Measurements from ENCODE around the gene ENAH. TPM values are rescaled to one million over a fixed set of nuclear protein-coding genes. Genes with fewer than 3 reads are reported as not detected.

The ENAH gene
- polyA plus RNA-seq, 3 donors, result 0.12 TPM; not detected in 2

GRCh38 chr1:225462714-225463574, 190.0 kb downstream of the ENAH start:
- H3K27me3 Mint-ChIP-seq (ENCODE audit: low read depth in 3 of 3), result peaks cover 0 to 4% (median 0%) of the 10 kb centered on the region in 3 donors
- Histone ChIP-seq H3K9me3 (replicated peaks in 1 of 2; ENCODE audit: control insufficient read depth in 1 of 2, insufficient read depth in 1 of 2, low read length in 2 of 2) (no peaks in the 10 kb centered on the region), H3K4me1 (ENCODE audit: control insufficient read depth in 1 of 2, insufficient read depth in 2 of 2, low read length in 2 of 2) (peaks cover 26 to 37% of the 10 kb centered on the region in 2 donors), H4K20me1 (ENCODE audit: insufficient read depth, low read length) (no peaks in the 10 kb centered on the region), H2AFZ (ENCODE audit: insufficient read depth, low read depth, low read length, poor library complexity, severe bottlenecking) (no peak overlapping the region), H3K4me2 (replicated peaks; ENCODE audit: extremely low read depth, low read length, poor library complexity, severe bottlenecking) (no peak overlapping the region), H3K27ac (ENCODE audit: low read depth in 1 of 2, low read length in 2 of 2) (no peak overlapping the region), H3K79me2 (ENCODE audit: insufficient read depth, low read length) (peaks cover 2% of the 10 kb centered on the region), H3K36me3 (replicated peaks in 1 of 2; ENCODE audit: control insufficient read depth in 1 of 2, insufficient read depth in 2 of 2, low read length in 2 of 2) (no peaks in the 10 kb centered on the region), H3K27me3 (ENCODE audit: control insufficient read depth in 2 of 2, insufficient read depth in 2 of 2, low read length in 2 of 2) (no peaks in the 10 kb centered on the region), H3K9ac (ENCODE audit: insufficient read depth, low read length, poor library complexity, severe bottlenecking) (no peak overlapping the region), H3K4me3 (replicated peaks in 1 of 3; ENCODE audit: low read depth in 2 of 3, low read length in 3 of 3) (no peak overlapping the region)
- peak overlapping the region in 1 of 2 donors; percentile 49 for H3K4me3 Mint-ChIP-seq
- TF ChIP-seq, protein P1, sequence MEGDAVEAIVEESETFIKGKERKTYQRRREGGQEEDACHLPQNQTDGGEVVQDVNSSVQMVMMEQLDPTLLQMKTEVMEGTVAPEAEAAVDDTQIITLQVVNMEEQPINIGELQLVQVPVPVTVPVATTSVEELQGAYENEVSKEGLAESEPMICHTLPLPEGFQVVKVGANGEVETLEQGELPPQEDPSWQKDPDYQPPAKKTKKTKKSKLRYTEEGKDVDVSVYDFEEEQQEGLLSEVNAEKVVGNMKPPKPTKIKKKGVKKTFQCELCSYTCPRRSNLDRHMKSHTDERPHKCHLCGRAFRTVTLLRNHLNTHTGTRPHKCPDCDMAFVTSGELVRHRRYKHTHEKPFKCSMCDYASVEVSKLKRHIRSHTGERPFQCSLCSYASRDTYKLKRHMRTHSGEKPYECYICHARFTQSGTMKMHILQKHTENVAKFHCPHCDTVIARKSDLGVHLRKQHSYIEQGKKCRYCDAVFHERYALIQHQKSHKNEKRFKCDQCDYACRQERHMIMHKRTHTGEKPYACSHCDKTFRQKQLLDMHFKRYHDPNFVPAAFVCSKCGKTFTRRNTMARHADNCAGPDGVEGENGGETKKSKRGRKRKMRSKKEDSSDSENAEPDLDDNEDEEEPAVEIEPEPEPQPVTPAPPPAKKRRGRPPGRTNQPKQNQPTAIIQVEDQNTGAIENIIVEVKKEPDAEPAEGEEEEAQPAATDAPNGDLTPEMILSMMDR (IDR thresholded peaks at IDR 0.05), result no peak
- no peak for DNase-seq
- H3K36me3 Mint-ChIP-seq, result peaks cover 3 to 5% of the 10 kb centered on the region in 2 donors
- 83% methylated on average over 11 of the region's 15 CpGs for WGBS (ENCODE audit: insufficient coverage)
- peak overlapping the region in 3 of 7 donors; percentile 15 to 78 (median 69) for H3K27ac Mint-ChIP-seq
- intact Hi-C loops (cut with micrococcal nuclease), result no loop called here
- H3K9me3 Mint-ChIP-seq, result no peaks in the 10 kb centered on the region
- peaks cover 55% of the 10 kb centered on the region for H3K4me1 Mint-ChIP-seq

- peaks cover 51% of the 10 kb centered on the region for H3K4me1 Mint-ChIP-seq
- peaks cover 0 to 4% (median 0%) of the 10 kb centered on the region in 3 donors for H3K27me3 Mint-ChIP-seq (ENCODE audit: low read depth in 3 of 3)
- no peak overlapping the region for H3K4me3 Mint-ChIP-seq
- no peaks in the 10 kb centered on the region for H3K9me3 ChIP-seq (replicated peaks in 1 of 2; ENCODE audit: control insufficient read depth in 1 of 2, insufficient read depth in 1 of 2, low read length in 2 of 2)
- intact Hi-C loops (cut with micrococcal nuclease), result no loop called here
- H3K4me1 ChIP-seq (ENCODE audit: control insufficient read depth in 1 of 2, insufficient read depth in 2 of 2, low read length in 2 of 2), result peaks cover 26 to 36% of the 10 kb centered on the region in 2 donors
- WGBS (ENCODE audit: insufficient coverage), result 100% methylated on average over 1 of the region's 5 CpGs
- H3K36me3 Mint-ChIP-seq, result peaks cover 3 to 5% of the 10 kb centered on the region in 2 donors
- H3K9me3 Mint-ChIP-seq, result no peaks in the 10 kb centered on the region
- no peak overlapping the region for H3K9ac ChIP-seq (ENCODE audit: insufficient read depth, low read length, poor library complexity, severe bottlenecking)
- no peaks in the 10 kb centered on the region for H4K20me1 ChIP-seq (ENCODE audit: insufficient read depth, low read length)
- no peak overlapping the region for H3K4me2 ChIP-seq (replicated peaks; ENCODE audit: extremely low read depth, low read length, poor library complexity, severe bottlenecking)
- no peaks in the 10 kb centered on the region for H3K36me3 ChIP-seq (replicated peaks in 1 of 2; ENCODE audit: control insufficient read depth in 1 of 2, insufficient read depth in 2 of 2, low read length in 2 of 2)
- no peak overlapping the region for H3K4me3 ChIP-seq (replicated peaks in 1 of 3; ENCODE audit: low read depth in 2 of 3, low read length in 3 of 3)
- DNase-seq, result no peak
- no peak overlapping the region for H3K27ac ChIP-seq (ENCODE audit: low read depth in 1 of 2, low read length in 2 of 2)
- no peak overlapping the region for H3K27ac Mint-ChIP-seq
- H3K27me3 ChIP-seq (ENCODE audit: control insufficient read depth in 2 of 2, insufficient read depth in 2 of 2, low read length in 2 of 2), result no peaks in the 10 kb centered on the region
- TF ChIP-seq, protein P1 (IDR thresholded peaks at IDR 0.05), result no peak
- no peaks in the 10 kb centered on the region for H3K79me2 ChIP-seq (ENCODE audit: insufficient read depth, low read length)
- no peak overlapping the region for H2AFZ ChIP-seq (ENCODE audit: insufficient read depth, low read depth, low read length, poor library complexity, severe bottlenecking)
Observed at GRCh38 chr1:225462429-225462713, 190.6 kb downstream of the ENAH start.
